Natural killer cell (primary cell): Measurements from ENCODE around the gene ETF1. TPM values are rescaled to one million over a fixed set of nuclear protein-coding genes. Genes with fewer than 3 reads are reported as not detected.
A peak's percentile ranks its signal among the peaks of the same experiment; 100 is the strongest.

Experiments used
- ATAC-seq, 3 donors: fragments of 150-1000 bp in 2 of 3; fragments of 200-7000 bp in 1 of 3; cut with Tn5 transposase; 1 replicate in 1 of 3; 2 replicates in 2 of 3; pipeline ENCODE4 v1.10.0; 2021; ENCODE audit warnings: mild to moderate bottlenecking in 2 of 3, moderate library complexity in 2 of 3
- DNase-seq, 2 donors: peaks; one replicate each; pipeline versions ENCODE4 v3.0.0 to v3.0.0-alpha.2; 2013 to 2021; ENCODE audit warnings: mixed read lengths in 1 of 2
- H3K27ac ChIP-seq: one replicate; pipeline ENCODE4 v1.5.1; 2013; ENCODE audit warnings: mild to moderate bottlenecking, low read length
- H3K27me3 ChIP-seq: one replicate; pipeline ENCODE4 v1.6.1; 2013; ENCODE audit warnings: low read length; ENCODE audit not compliant: control insufficient read depth, insufficient read depth
- H3K36me3 ChIP-seq: one replicate; pipeline ENCODE4 v1.6.1; 2013; ENCODE audit warnings: low read length; ENCODE audit not compliant: control insufficient read depth, insufficient read depth
- H3K4me1 ChIP-seq: one replicate; pipeline ENCODE4 v1.6.1; 2013; ENCODE audit warnings: low read length; ENCODE audit not compliant: control insufficient read depth, insufficient read depth
- H3K4me3 ChIP-seq: one replicate; pipeline ENCODE4 v1.5.1; 2013; ENCODE audit warnings: low read length
- H3K9me3 ChIP-seq: one replicate; pipeline ENCODE4 v1.6.1; 2013; ENCODE audit warnings: low read length; ENCODE audit not compliant: control insufficient read depth, insufficient read depth
- H3K27ac Mint-ChIP-seq, 2 donors: one replicate each; pipeline ENCODE4 v1.8.0; 2022; ENCODE audit warnings: mild to moderate bottlenecking in 2 of 2, mixed read lengths in 2 of 2, moderate library complexity in 1 of 2
- H3K27me3 Mint-ChIP-seq, 2 donors: one replicate each; pipeline ENCODE4 v1.8.0; 2022; ENCODE audit warnings: low read depth in 2 of 2, mixed read lengths in 2 of 2
- H3K36me3 Mint-ChIP-seq: one replicate; pipeline ENCODE4 v1.8.0; 2022; ENCODE audit warnings: mixed read lengths
- H3K4me1 Mint-ChIP-seq, 2 donors: one replicate each; pipeline ENCODE4 v1.8.0; 2022; ENCODE audit warnings: mixed read lengths in 2 of 2
- H3K4me3 Mint-ChIP-seq: one replicate; pipeline ENCODE4 v1.8.0; 2022; ENCODE audit warnings: mild to moderate bottlenecking, moderate library complexity, mixed read lengths
- H3K9me3 Mint-ChIP-seq, 2 donors: one replicate each; pipeline ENCODE4 v1.8.0; 2022; ENCODE audit warnings: mixed read lengths in 2 of 2
- WGBS: methylation state at CpG from one replicate; pipeline ENCODE4 v1.1.7; 2013; ENCODE audit warnings: missing lambda C conversion rate; ENCODE audit not compliant: insufficient coverage; 5-methylcytosine and 5-hydroxymethylcytosine counted together
- intact Hi-C: fragments of 100-400 bp; cut with micrococcal nuclease; formaldehyde crosslinking; loops from one replicate; pipeline ENCODE4 v1.14.2; 2022
- total RNA-seq, 4 donors: library from RNA; stranded (reverse); fragments of 120-200 nt in 1 of 4; gene quantifications; one replicate each; pipeline versions ENCODE4 v1.2.3 to v1.2.4, GENCODE V29; 2013 to 2022
- TF ChIP-seq, protein P1 (sequence below): fragments of 200-600 bp; IDR thresholded peaks from one replicate; pipeline ENCODE4 v1.8.0; 2022; ENCODE audit warnings: antibody characterized with exemption

ETF1 gene
- total RNA-seq, 3 donors from 2014 or later (not counting 1 experiment from before 2014, with no cell fraction given) = 135 to 189 (median 136) TPM

DNA sequence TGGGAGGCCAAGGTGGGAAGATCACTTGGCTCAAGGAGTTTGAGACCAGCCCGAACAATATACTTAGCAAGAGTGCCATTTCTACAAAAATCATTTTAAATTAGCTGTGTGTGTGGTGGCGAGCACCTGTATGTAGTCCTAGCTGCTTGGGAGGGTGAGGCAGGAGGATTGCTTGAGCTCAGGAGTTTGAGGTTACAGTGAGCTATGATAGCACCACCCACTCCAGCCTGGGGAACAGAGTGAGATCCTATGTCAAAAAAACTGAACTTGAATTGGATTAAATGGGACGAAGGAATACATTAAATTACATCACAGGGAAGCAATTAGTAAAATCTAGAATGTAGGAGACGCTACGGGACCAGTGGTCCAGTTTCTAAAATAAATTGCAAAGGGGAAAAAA lies 6.4 kb upstream of the ETF1 start:
- Histone ChIP-seq H3K4me1 (peaks cover 27% of the 10 kb centered on the region), H3K36me3 (peaks cover 5% of the 10 kb centered on the region), H3K27me3 (no peaks in the 10 kb centered on the region), H3K4me3 (no peak overlapping the region), H3K27ac (no peak overlapping the region), H3K9me3 (no peaks in the 10 kb centered on the region)
- intact Hi-C loops = loop anchor here (10.0 kb wide), 1 partner anchor 55 kb away; no protein-coding TSS in a partner anchor
- Mint-ChIP-seq H3K9me3 (no peaks in the 10 kb centered on the region), H3K27me3 (no peaks in the 10 kb centered on the region), H3K4me3 (no peak overlapping the region), H3K4me1 (peaks cover 47 to 57% of the 10 kb centered on the region in 2 donors), H3K36me3 (peaks cover 8% of the 10 kb centered on the region), H3K27ac (peak overlapping the region in 1 of 2 donors; percentile 32)
- TF ChIP-seq, protein P1, sequence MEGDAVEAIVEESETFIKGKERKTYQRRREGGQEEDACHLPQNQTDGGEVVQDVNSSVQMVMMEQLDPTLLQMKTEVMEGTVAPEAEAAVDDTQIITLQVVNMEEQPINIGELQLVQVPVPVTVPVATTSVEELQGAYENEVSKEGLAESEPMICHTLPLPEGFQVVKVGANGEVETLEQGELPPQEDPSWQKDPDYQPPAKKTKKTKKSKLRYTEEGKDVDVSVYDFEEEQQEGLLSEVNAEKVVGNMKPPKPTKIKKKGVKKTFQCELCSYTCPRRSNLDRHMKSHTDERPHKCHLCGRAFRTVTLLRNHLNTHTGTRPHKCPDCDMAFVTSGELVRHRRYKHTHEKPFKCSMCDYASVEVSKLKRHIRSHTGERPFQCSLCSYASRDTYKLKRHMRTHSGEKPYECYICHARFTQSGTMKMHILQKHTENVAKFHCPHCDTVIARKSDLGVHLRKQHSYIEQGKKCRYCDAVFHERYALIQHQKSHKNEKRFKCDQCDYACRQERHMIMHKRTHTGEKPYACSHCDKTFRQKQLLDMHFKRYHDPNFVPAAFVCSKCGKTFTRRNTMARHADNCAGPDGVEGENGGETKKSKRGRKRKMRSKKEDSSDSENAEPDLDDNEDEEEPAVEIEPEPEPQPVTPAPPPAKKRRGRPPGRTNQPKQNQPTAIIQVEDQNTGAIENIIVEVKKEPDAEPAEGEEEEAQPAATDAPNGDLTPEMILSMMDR = no peak
- no peak for DNase-seq
- WGBS = 95% methylated on average over 4 of the region's 5 CpGs
- ATAC-seq = no peak

DNA sequence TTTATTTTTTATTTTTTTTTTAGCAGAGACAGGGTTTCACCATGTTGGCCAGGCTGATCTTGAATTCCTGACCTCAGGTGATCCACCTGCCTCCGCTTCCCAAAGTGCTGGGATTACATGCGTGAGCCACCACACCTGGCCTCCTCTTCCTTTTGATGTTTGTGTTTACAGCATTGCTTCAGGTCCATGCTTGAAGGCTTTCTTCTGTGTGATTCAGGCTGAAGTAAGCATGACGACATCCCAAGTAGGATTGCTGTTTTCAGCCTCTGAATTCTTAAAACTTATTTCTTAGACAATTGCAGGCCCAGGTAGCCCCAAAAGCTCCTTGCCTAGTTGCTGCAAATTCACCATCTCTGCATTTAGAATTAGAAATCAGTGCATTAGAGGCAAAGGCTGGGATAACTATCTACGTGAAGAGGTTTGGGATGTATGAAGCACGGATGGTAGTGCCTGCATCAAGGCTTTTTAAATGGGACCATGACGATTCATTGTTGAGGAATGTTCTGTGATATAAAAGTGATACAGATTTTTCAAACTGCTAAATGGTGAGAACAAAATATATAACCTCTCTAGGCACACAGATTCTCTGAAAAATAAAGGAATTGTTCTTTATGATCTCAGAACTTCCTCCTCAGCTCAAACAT lies 3.0 kb upstream of the ETF1 start:
- TF ChIP-seq, protein P1 = no peak
- peaks cover 32% of the 10 kb centered on the region for H3K4me1 ChIP-seq
- H3K9me3 Mint-ChIP-seq = no peaks in the 10 kb centered on the region
- H3K4me1 Mint-ChIP-seq = peaks cover 56 to 69% of the 10 kb centered on the region in 2 donors
- no peaks in the 10 kb centered on the region for H3K27me3 Mint-ChIP-seq
- no peaks in the 10 kb centered on the region for H3K9me3 ChIP-seq
- peak overlapping the region; percentile 57 for H3K4me3 Mint-ChIP-seq
- no peaks in the 10 kb centered on the region for H3K36me3 Mint-ChIP-seq
- no peak for ATAC-seq
- intact Hi-C loops = loop anchor here (10.0 kb wide), 1 partner anchor 51 kb away; no protein-coding TSS in a partner anchor
- H3K27ac ChIP-seq = no peak overlapping the region
- no peak for DNase-seq
- WGBS = 95% methylated on average over 5 of the region's 6 CpGs
- H3K36me3 ChIP-seq = no peaks in the 10 kb centered on the region
- H3K27me3 ChIP-seq = no peaks in the 10 kb centered on the region
- H3K27ac Mint-ChIP-seq = peak overlapping the region; percentile 98 to 100
- H3K4me3 ChIP-seq = no peak overlapping the region

DNA sequence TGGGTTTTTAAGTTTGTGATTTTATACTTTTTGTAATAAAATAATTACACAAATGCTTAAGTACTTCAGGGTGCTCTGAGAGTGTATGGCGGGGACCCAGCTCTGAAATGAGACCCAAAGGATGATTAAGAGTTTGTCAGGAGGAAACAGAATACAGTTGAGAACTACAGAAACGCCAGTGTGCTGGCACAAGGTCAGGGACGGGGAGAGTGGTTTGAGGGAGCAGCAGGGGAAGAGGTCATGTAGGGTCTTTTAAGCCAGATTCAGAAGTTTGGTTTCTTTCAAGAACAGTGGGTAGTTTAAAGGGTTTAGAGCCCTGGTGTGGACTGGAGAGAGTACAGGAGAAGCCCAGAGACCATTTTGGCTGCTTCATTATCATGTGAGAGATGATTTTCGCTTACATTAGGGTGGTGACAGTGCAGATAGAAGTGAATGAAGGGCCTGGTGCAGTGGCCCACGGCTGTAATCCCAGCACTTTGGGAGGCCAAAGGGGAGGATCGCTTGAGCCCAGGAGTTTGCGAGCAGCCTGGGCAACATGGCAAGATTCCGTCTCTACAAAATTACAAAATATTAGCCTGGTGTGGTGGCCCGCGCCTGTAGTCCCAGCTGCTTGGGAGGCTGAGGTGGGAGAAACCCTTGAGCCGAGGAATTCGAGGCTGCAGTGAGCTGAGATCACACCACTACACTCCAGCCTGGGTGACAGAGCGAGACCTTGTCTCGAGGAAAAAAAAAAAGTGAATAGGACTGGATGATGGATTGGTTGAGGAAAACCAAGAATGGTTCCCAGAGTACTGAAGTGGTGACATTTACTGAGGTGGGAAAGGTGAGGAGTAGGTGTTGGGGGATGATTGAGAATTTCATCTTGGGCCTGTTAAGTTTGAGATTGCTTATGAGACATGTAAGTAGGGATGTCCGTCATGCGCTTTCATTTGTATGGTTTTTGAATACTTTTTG lies 1.4 kb upstream of the ETF1 start:
- TF ChIP-seq, protein P1 = no peak
- Mint-ChIP-seq H3K4me1 (peaks cover 72 to 76% of the 10 kb centered on the region in 2 donors), H3K4me3 (peak overlapping the region; percentile 100), H3K36me3 (no peaks in the 10 kb centered on the region), H3K9me3 (no peaks in the 10 kb centered on the region), H3K27ac (peak overlapping the region; percentile 98 to 100), H3K27me3 (no peaks in the 10 kb centered on the region)
- Histone ChIP-seq H3K4me1 (peaks cover 32% of the 10 kb centered on the region), H3K9me3 (no peaks in the 10 kb centered on the region), H3K36me3 (peaks cover 1% of the 10 kb centered on the region), H3K27ac (peak overlapping the region; percentile 98), H3K27me3 (no peaks in the 10 kb centered on the region), H3K4me3 (peak overlapping the region; percentile 98)
- DNase-seq (peak in 1 of 2 donors; percentile 46), ATAC-seq (no peak)
- 71% methylated on average over 16 of the region's 16 CpGs for WGBS
- intact Hi-C loops = loop anchor here (10.0 kb wide), 1 partner anchor 50 kb away; no protein-coding TSS in a partner anchor
